GM21619 (cell line): ENCODE data around the gene FAM234A.

Experiments used
- ATAC-seq: cut with Tn5 transposase; IDR thresholded peaks from one replicate; pipeline ENCODE4 v1.9.1; 2021; ENCODE audit not compliant: unreplicated experiment

Gene FAM234A

DNA sequence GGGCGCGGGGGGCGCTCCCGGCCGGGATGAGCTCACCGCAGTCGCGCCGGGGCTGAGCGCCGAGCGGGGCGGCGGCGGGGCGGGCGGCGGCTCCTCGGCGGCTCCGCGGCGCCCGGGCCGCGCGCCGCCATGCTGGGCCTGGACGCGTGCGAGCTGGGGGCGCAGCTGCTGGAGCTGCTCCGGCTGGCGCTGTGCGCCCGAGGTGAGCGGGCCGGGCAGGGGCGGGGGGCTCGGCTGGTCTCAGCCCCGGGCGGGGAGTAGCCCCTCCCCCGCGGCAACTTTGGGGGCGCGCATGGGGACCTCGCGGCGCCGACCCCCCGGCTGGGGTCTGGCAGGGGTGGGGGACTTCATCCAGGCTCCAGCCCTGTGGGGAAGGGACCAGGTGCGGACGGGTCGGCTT, 45.9 kb downstream of the FAM234A start, which contains the start of gene ARHGDIG:
Gene ARHGDIG, plus strand, starts transcription at position 40 of the 400 bp plus-strand sequence. Its CDS starts 90 bp downstream, at position 130.
- ATAC-seq = no peak

DNA sequence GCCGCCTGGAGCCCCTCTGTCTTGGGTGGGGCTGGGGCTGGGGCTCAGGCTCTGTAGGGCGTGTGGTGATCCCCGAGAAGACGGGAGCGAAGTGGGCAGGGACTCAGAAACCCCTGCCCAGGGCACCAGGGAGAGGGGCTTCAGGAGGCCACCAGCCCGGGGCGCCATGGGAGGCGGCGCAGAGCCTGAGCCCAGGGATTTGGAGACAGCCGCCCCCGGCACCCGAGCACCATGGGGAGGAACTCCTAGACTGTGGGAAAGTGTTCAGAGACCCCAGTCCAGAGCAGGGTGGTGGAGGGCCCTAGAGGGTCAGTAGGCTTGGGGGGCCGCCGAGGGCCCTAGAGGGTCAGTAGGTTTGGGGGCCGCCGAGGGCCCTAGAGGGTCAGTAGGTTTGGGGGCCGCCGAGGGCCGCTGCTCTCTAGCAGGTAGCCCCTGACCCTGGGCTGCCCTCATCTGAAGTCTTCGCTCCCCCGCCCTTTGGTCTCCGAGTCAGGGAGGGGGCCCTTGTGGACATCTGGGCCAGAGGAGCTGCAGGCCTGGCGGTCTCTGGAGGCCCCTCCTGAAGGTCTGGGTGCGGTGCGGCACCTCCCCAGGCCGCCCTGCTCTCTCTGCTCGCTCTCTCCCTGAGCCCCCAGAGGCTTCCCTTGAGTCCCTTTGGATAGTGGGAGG, 46.5 kb downstream of the FAM234A start:
- ATAC-seq = no peak

DNA sequence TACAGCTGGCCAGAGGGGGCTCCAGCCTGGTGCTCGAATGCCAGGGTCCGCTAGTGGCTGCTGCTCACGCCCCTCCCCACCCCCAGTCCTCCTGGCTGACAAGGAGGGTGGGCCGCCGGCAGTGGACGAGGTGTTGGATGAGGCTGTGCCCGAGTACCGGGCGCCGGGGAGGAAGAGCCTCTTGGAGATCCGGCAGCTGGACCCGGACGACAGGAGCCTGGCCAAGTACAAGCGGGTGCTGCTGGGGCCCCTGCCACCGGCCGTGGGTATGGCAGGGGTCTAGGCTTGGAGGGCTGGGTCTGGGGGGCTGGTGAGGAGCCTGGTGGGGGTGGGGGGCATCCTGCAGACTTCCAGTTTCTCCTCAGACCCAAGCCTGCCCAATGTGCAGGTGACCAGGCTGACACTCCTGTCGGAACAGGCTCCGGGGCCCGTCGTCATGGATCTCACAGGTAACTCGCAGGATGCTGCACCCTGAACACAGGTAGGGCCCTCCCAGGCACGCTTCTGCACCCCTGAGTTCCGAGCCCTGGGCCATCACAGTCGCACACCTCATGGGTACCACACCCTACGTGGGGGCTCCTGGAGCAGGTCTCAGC, 47.1 kb downstream of the FAM234A start:
- no peak for ATAC-seq

DNA sequence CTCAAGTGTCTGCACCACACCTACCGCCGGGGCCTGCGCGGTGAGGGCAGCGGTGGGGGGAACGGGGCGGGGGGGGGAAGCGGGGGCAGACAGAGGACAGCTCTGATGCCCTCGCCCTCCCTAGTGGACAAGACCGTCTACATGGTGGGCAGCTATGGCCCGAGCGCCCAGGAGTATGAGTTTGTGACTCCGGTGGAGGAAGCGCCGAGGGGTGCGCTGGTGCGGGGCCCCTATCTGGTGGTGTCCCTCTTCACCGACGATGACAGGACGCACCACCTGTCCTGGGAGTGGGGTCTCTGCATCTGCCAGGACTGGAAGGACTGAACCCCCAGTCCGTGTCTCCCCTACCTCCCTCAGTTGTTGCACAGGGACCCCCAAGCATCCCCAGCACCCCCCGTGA, 47.9 kb downstream of the FAM234A start:
- no peak for ATAC-seq

DNA sequence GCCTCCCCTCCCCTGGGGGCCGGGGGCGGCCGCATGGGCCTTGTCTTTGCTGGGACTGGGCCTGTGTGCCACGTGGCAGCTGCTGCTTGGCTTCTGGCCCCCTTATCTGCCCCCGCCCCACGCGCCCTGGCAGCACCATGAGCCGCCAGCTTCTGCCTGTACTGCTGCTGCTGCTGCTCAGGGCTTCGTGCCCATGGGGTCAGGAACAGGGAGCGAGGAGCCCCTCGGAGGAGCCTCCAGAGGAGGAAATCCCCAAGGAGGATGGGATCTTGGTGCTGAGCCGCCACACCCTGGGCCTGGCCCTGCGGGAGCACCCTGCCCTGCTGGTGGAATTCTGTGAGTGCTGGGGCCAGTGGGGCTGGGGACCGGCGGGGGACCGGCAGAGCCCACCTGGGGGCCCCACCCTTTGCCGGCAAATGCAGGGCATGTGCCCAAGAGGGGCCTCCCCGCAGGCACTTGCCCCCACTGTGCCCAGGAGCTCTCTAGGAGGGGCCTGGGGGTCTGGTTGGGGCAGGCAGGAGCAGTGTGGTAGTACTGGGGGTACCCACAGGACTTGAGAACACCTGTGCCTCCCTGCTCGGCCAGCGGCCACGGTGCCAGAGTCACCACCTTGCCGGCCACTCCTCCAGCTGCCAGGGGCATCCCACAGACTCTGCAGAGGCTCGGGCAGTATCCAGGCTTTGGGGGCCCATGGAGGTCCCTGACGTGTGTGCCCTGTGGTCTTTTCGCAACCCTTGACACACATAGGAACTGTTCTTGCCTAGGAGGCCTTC, 48.6 kb downstream of the FAM234A start, which contains the start of gene PDIA2:
Gene PDIA2, plus strand, starts transcription at position 132 of the 773 bp plus-strand sequence. Its CDS starts 6 bp downstream, at position 138.
- ATAC-seq = no peak

DNA sequence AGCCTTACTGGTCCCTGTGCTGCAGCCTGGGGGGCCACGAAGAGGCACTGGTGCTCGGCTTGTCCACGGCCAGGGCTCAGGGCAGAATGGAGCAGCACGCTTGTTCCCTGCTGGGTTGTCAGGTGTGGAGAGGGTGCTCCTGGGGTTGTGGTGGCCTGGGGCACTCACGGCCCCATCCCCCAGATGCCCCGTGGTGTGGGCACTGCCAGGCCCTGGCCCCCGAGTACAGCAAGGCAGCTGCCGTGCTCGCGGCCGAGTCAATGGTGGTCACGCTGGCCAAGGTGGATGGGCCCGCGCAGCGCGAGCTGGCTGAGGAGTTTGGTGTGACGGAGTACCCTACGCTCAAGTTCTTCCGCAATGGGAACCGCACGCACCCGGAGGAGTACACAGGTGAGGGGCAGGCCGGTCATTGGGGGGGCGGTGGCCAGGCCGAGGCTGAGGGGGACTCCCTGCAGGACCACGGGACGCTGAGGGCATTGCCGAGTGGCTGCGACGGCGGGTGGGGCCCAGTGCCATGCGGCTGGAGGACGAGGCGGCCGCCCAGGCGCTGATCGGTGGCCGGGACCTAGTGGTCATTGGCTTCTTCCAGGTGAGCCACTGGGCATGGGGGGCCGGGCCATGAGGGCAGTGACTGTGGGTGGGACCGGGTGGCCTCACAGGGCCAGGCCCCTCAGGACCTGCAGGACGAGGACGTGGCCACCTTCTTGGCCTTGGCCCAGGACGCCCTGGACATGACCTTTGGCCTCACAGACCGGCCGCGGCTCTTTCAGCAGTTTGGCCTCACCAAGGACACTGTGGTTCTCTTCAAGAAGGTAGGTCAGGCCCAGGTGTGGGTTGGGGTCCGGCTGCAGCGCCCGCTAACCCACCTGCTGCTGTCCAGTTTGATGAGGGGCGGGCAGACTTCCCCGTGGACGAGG, 49.8 kb downstream of the FAM234A start:
- ATAC-seq = no peak

DNA sequence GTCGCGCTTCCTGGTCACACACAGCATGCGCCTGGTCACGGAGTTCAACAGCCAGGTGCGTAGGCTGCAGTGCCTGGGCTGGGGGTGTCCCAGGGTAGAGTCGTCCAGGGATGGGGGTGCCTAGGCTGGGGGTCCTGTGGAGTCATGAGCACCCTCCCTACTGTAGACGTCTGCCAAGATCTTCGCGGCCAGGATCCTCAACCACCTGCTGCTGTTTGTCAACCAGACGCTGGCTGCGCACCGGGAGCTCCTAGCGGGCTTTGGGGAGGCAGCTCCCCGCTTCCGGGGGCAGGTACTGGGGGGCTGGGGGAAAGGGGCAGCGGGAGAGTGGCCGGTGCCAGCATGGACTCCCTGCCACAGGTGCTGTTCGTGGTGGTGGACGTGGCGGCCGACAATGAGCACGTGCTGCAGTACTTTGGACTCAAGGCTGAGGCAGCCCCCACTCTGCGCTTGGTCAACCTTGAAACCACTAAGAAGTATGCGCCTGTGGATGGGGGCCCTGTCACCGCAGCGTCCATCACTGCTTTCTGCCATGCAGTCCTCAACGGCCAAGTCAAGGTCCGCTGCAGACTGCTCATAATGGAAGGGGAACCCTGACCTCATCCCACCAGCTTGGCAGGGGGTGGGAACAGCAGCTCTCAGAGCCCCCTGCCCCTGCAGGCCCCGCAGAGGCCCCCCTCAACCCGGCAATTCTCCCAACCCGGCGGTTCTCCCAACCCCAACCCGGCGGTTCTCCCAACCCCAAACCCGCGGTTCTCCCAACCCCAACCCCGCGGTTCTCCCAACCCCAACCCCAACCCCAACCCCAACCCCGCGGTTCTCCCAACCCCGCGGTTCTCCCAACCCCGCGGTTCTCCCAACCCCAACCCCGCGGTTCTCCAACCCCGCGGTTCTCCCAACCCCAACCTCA, 50.8 kb downstream of the FAM234A start:
- ATAC-seq = no peak

DNA sequence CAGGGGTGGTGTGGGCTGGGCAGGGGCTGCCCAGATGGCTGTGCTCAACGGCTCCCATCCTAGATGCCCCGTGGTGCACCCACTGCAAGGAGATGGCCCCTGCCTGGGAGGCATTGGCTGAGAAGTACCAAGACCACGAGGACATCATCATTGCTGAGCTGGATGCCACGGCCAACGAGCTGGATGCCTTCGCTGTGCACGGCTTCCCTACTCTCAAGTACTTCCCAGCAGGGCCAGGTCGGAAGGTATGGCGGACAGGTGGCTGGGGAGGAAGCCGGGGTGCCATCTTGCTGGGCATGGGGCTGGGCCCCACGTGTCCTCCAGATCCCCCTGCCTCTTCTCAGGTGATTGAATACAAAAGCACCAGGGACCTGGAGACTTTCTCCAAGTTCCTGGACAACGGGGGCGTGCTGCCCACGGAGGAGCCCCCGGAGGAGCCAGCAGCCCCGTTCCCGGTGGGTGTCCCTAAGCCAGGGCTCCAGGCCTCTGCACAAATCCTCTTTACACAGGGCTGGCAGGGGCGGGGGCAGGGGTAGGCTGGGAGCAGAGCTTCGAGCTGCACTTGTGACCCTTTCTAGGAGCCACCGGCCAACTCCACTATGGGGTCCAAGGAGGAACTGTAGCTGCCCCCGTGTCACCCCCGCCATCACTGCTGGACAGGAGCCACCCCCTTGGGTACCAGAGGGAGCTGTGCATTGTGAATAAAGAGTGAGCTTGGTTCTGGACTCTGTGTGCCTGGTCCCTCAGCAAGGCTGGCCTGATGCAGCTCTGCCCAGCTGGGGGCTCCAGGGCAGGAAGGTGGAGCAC, 52.1 kb downstream of the FAM234A start:
- ATAC-seq = no peak

DNA sequence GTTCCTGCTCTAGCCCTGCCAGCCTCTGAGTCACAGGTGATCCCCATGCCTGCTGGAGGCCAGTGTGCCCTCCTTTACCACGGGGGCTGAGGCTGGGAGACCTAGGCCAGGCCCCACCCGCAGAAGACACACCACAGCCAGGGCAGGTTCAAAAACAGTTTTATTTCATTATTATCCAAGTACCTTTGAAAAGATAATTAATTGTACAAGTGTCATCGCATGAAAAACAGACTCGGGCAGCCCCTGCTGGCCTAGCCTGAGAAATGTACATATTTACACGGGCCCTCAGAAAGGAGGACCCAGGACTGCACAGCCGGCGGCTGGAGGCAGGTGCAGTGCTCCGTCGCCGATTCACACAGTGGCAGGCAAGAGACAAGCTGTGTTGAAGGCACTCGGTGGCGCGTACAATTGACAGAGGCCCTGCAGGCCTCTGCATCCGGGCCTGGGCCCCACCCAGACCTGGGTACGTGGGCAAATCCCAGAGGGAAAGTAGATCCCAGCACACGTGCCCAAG, 52.7 kb downstream of the FAM234A start:
- no peak for ATAC-seq

DNA sequence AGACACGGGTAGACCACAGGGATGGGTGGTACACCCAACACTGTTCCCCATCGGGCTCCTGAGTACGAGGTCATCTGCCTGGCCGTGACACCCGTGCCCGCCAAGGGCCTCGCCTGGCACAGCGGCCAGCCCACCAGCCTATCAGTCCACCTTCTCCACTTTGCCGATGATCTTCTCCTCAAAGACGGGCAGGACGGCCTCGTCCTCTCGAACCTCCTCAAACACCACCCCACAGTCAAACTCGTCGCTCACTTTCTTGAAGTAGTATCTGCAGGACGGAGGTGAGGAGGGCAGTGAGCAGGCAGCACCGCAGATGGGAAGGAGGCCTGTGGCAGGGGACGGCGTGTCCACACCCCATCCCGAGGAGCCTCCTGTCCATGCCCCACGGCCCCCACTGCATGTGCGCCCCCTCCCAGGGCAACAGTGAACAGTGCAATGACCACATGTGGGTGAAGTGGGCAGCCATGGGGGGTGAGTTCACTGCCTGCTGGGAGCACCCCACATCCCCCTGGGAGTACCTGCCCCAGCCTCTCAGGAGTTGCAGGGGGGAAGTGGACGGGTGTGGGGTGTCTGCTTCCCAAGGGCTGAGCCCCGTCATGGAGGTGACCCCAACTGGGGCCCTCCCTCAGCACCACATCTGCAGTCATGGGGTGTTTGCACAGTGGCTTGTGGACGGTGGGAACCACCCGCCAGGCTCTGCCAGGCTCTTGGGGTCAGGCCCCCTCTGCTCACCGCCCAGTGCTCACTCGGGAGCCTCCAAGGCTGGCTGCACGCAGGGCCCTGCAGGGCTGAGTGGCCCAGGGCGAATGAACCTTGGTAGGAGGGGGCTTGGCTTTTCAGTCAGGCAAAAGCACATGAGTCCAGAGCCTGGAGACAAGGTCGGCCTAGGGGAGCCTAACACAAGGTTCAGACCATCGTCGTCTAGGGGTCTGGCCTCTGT, 53.6 kb downstream of the FAM234A start:
- ATAC-seq = no peak

DNA sequence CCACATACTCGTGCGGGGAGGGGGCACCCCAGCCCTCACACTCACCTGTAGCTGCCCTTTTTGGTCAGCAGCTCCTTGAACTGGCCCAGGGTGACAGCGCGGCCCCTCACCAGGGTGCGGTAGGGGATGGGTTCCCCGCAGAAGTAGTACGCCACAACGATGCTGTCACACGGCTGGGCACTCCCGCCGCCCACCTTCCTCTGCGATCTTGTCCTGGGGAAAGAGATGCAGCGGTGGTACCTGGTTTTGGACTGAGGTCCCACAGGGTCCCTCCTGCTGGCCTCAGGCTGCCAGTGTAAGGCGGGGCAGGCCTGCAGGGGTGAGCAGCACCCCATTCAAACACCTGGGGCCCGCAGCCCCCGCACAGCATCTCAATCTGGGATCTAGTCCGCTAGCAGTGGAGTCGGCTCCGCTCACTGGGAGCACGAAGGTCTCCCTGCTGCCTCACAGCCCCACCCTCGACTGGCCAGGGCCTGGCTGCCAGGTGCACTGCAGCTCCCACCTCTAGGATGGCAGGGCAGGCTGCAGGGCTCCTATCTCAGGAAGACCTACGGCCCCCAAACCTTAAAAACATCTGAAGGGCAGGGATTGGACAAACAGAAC, 54.9 kb downstream of the FAM234A start:
- no peak for ATAC-seq

DNA sequence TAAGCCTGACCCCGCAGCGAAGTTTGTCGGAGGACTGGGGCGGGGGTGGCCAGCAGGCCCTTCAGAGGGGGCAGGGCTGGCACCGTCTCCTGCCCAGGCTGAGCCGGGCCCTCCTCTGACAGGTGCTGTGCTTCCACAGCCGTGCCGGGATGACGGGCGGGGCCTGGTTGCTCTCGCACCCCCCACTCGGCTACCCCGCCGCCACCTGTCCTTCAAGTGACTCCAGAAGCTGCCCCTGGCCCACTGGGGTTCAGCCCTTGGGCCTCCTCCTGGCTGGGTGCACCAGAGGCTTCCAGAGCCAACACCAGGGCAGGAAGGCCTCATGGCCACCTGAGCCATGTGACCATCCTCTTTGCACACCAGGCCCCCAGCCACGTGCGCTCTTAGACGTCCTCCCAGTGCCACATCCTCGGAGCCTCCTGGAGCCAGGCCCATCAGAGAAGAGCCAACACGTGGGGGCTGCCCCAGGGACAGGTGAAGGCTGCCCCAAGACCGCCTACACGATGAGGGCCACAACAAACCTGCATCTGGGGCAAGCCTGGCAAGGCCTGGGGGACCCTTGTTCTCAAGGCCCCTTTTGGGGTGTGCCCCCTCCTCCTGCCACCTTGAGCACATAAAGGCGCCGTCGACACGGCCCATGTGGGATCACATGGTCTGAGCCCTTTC, 55.5 kb downstream of the FAM234A start:
- no peak for ATAC-seq

DNA sequence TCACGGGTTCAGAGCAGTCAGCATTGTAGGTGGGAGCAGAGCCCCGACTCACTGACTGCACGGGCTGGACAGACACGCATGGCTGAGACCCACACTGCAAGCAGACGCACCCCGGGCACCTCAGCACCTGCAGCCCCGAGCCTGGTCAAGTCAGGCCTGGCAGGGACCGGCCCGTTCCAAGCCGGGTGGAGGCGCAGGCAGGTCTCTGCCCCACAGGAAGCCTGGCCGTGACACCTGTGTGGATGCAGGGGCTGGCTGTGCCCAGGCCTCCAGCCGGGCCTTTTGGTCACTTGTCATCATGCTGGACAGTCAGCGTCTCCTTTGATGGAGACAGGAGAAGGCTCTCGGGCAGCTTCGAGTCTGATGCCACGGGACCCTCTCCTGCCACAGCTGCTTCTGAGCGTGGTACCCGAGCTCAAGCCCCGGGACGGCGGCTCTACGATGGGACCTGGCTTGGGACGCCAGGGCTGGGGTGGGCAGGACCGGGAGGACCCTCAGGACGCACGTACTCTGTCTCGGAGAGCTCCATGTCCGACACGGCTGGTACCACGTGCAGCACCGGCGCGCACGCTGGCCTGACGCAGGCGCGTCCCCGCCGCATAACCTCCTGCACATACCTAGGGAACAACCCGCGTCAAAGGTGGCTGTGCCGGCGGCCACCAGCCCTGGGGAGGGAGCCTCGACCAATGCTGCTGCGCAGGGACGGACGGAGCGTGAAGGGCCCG, 56.2 kb downstream of the FAM234A start:
- ATAC-seq = no peak

DNA sequence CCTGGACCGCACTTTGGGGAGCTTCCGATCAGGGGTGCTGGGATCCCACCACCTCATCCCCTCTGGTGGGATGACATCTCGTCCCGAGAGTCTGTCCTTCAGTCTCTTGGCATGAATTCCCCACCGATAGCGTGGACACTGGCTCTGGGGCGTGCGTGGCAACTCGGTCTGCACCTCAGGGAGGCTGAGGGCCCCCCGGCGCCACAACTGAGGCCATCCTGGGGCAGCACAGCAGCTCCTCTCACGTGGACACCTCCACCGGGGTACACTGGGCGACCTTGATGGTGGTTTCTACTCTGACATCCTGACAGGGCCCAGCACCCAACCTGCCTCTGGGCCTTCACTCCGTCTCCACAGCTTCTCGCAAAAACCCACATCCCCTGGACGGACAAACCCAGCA, 56.9 kb downstream of the FAM234A start:
- ATAC-seq = no peak

DNA sequence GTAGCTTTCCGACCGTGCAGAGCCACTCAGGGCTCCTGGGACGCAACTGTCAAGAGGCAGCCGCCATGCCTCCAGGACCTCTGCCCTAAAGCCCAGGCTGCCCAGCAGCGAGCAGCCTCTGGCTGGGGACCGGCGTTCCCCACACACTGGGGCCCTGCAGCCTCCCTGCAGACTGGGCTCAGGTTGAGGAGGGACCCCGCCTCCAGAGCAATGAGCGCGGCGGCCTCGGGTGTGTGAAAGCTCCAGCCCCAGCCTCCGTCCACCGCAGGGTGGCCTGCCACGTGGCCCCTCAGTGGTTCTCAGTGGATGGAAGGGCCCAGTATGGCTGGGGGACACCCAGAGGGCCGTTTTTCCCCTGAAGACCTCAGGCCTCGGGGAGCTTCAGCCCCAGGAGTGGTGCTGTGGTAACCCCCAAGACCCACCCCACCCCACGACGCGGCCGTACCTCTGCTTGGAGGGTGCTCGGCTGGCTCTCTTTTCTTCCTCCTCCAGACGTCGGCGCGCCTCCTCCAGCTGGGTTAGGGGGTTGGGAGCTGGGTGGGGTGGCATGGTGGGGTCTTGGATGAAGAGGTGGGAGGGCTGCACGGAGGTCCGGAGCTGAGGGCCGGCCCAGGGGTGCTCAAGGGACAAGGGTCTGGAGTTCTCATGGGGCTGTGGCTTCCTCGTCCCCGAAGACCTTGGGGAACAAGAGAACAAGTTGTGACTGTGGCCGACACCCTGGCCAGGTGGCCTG, 58.6 kb downstream of the FAM234A start:
- no peak for ATAC-seq
